Measurements from ENCODE around the gene CIDEC. TPM values are rescaled to one million over a fixed set of nuclear protein-coding genes. Genes with fewer than 3 reads are reported as not detected.
"Not testable (repeated sequence)": the region's sequence is repeated elsewhere in the genome, so short reads cannot be mapped to it uniquely, and the experiment has no call there.

Gene CIDEC
- total and polyA plus RNA-seq, 3 donors from 2014 or later, result 1.1 to 2.9 (median 1.6) TPM

DNA sequence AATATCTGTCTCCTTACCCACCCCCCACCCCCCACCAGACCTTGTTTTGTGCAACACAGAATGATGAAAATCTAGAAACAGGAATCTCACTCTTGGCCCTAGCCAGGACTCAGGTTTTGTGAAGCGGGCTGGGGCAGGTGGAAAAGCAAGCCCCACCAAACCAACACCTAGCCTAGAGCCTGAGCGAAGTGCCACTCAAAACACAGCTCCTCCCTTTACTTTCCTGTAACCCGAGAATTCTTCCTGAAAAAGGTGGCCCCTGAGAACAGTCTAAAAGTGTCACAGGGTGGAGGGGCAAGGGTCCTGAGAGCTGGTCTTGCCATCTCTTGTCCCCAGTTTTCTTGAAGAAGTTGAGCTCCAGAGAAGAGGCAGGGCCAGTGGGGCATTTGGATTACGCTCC lies 18.9 kb downstream of the CIDEC start:
- Histone ChIP-seq H3K4me3 (no peak overlapping the region), H3K4me1 (peaks cover 22% of the 10 kb centered on the region), H3K27ac (no peak overlapping the region), H3K27me3 (no peaks in the 10 kb centered on the region), H3K36me3 (ENCODE audit: low read depth, missing control alignments) (no peaks in the 10 kb centered on the region), H3K9me3 (no peaks in the 10 kb centered on the region)
- 82 to 95% methylated on average over 4 of the region's 4 CpGs for WGBS, 2 donors
- intact Hi-C loops (cut with DNase I; ENCODE audit: low total_unique reads), result no loop called here
- TF ChIP-seq, protein P1, sequence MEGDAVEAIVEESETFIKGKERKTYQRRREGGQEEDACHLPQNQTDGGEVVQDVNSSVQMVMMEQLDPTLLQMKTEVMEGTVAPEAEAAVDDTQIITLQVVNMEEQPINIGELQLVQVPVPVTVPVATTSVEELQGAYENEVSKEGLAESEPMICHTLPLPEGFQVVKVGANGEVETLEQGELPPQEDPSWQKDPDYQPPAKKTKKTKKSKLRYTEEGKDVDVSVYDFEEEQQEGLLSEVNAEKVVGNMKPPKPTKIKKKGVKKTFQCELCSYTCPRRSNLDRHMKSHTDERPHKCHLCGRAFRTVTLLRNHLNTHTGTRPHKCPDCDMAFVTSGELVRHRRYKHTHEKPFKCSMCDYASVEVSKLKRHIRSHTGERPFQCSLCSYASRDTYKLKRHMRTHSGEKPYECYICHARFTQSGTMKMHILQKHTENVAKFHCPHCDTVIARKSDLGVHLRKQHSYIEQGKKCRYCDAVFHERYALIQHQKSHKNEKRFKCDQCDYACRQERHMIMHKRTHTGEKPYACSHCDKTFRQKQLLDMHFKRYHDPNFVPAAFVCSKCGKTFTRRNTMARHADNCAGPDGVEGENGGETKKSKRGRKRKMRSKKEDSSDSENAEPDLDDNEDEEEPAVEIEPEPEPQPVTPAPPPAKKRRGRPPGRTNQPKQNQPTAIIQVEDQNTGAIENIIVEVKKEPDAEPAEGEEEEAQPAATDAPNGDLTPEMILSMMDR (IDR thresholded peaks at IDR 0.05), result no peak
- TF ChIP-seq POLR2A (IDR thresholded peaks at IDR 0.05), result no peak
- no peak for DNase-seq

DNA sequence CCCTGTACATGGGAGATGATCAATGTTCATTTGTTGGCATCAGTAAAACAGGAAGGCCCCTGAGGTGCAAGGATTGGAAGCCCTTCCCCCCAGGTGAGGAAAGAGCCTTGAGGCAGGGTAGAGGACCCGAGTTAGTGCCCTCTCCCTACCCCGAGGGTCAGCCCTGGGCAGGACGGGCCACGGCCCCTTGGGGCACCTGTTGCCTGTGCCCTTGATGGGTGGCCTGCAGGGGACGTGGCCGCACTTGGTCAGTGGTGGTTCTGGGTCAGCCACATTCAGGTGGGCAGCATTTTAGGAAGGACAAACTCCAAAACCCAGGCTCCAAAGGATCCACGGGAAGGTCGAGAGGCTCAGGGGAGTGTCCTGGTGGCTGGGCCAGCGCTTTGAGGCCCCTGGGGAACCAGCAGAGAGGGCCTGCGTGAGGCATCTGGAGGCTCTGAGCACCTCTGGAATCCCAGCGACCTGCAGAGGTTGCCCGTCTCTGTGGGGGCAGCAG lies 20.5 kb downstream of the CIDEC start:
- Histone ChIP-seq H3K27me3 (no peaks in the 10 kb centered on the region), H3K4me1 (peaks cover 11% of the 10 kb centered on the region), H3K27ac (no peak overlapping the region), H3K4me3 (no peak overlapping the region), H3K36me3 (ENCODE audit: low read depth, missing control alignments) (no peaks in the 10 kb centered on the region), H3K9me3 (no peaks in the 10 kb centered on the region)
- no peak for DNase-seq
- intact Hi-C loops (cut with DNase I; ENCODE audit: low total_unique reads), result no loop called here
- no peak for TF ChIP-seq POLR2A (IDR thresholded peaks at IDR 0.05)
- WGBS, 2 donors, result 80 to 93% methylated on average over 1 to 12 of the region's 12 CpGs

DNA sequence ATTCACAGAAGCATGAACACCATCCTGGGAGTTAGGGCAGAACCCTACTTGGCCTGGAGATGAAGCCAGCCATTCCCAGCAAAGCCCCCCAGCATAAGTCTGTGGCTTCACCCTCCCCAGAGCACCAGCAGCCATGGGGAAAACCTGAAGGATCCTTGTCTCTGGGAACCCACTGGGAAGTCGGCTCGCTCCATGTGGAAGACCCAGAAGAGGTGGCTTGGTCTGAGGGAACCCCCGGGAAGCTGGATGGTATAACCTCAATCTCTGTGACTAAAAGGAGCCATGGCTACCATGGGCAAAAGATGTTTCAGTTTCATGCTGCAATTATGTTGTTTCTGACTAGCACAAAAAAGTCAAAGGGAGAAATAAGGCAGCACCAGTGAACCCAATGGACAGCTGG lies 24.5 kb downstream of the CIDEC start:
- no peaks in the 10 kb centered on the region for H3K27me3 ChIP-seq
- intact Hi-C loops (cut with DNase I; ENCODE audit: low total_unique reads), result no loop called here
- DNase-seq, result no peak
- H3K9me3 ChIP-seq, result no peaks in the 10 kb centered on the region
- no peak overlapping the region for H3K4me3 ChIP-seq
- no peak for TF ChIP-seq POLR2A (IDR thresholded peaks at IDR 0.05)
- TF ChIP-seq, protein P1 (IDR thresholded peaks at IDR 0.05), result no peak
- H3K4me1 ChIP-seq, result no peaks in the 10 kb centered on the region
- H3K27ac ChIP-seq, result no peak overlapping the region
- 96 to 100% methylated on average over 3 of the region's 3 CpGs for WGBS, 2 donors
- H3K36me3 ChIP-seq (ENCODE audit: low read depth, missing control alignments), result no peaks in the 10 kb centered on the region

DNA sequence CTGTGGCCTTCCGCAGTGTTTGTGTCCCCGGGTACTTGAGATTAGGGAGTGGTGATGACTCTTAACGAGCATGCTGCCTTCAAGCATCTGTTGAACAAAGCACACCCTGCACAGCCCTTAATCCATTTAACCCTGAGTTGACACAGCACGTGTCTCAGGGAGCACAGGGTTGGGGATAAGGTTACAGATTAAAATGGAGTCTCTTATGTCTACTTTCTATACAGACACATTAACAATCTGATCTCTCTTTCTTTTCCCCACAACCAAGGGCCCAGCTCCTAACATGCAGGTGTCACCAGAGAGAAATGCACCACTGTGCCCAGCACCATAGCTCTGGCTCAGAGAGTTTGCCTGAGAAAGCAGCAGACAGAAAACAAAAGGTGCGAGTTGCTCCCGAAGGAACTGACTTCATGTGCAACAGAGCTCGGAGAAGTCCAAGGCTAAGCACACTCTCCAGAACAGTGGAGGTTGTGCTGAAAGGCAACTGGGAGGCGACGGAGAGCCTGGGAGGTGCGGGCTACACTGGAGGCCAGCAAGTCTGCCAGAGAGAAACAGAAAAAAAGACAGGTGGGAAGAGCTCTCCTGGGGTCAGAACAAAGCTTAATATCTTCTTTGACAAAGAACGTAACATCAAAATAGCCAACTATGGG lies 25.6 kb downstream of the CIDEC start:
- intact Hi-C loops (cut with DNase I; ENCODE audit: low total_unique reads); DNase-seq; H3K27me3 ChIP-seq; H3K36me3 ChIP-seq (ENCODE audit: low read depth, missing control alignments); H3K9me3 ChIP-seq; H3K4me1 ChIP-seq; H3K4me3 ChIP-seq; H3K27ac ChIP-seq: not testable (repeated sequence)
- 72 to 80% methylated on average over 11 of the region's 11 CpGs for WGBS, 2 donors

DNA sequence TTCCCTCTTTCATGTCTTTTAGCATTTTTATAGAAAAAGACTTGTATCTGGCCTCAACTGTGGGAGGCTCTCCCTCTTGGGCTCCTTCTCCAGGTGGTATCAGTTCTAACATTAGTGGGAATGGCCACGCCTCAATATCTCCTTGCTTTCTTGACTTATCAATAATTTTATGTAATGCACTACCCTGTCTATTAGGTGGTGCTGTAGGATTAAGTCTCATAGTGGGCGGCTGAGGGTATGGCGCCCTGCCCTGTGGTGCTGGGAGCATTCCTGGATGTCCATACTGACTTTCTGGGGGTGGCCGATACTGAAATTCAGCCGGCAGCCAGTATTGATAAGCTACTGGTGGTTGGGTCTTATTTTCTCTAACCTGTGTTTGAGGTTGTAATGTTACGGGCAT lies 27.5 kb downstream of the CIDEC start:
- no peak for DNase-seq
- WGBS, 2 donors, result 92 to 93% methylated on average over 6 of the region's 6 CpGs
- Histone ChIP-seq H3K4me1 (no peaks in the 10 kb centered on the region), H3K36me3 (ENCODE audit: low read depth, missing control alignments) (no peaks in the 10 kb centered on the region), H3K27me3 (no peaks in the 10 kb centered on the region), H3K9me3 (no peaks in the 10 kb centered on the region), H3K4me3 (no peak overlapping the region), H3K27ac (no peak overlapping the region)
- TF ChIP-seq, protein P1 (IDR thresholded peaks at IDR 0.05), result no peak
- no peak for TF ChIP-seq POLR2A (IDR thresholded peaks at IDR 0.05)
- intact Hi-C loops (cut with DNase I; ENCODE audit: low total_unique reads), result no loop called here

DNA sequence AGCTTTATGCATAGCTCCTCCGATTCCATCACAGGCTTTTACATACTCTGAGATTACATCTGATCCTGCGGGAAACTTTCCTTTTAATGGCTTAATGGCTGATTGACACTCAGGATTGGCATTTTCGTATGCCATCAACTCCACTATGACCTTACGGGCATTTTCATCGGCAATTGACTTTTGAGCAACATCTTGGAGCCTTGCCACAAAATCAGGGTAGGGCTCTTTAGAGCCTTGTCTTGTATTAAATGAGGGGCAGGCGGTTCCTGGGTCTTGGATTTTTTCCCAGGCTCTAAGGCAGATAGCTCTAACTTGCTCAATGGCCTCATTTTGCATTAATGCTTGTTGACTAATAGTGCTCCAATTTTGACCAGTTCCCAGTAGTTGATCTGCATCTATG lies 28.1 kb downstream of the CIDEC start:
- H3K36me3 ChIP-seq (ENCODE audit: low read depth, missing control alignments); DNase-seq; intact Hi-C loops (cut with DNase I; ENCODE audit: low total_unique reads); H3K27me3 ChIP-seq; H3K27ac ChIP-seq; H3K4me3 ChIP-seq; H3K9me3 ChIP-seq; H3K4me1 ChIP-seq: not testable (repeated sequence)
- 71 to 77% methylated on average over 6 of the region's 6 CpGs for WGBS, 2 donors

DNA sequence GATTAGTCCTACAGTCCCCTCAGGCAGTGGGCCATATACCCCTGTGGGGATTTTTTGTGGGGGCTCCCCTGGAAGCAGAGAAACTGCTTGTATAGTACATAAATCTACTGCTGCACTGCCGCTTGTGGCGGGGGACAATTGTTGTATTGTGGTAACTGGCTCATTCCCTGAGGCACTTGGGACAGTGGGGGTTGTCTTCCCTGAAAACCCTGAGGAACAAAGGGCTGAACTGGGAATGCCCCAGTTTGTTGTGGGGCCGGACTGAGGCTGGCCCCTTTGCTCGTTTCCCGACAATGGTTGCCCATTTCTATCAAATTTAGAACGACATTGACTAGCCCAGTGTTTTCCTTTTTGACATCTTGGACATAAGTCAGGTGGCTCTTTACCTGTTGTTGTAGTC lies 28.7 kb downstream of the CIDEC start:
- DNase-seq; H3K27ac ChIP-seq; H3K27me3 ChIP-seq; H3K4me3 ChIP-seq; H3K4me1 ChIP-seq; H3K36me3 ChIP-seq (ENCODE audit: low read depth, missing control alignments); H3K9me3 ChIP-seq; intact Hi-C loops (cut with DNase I; ENCODE audit: low total_unique reads): not testable (repeated sequence)
- 84 to 89% methylated on average over 6 of the region's 6 CpGs for WGBS, 2 donors

All from testis (tissue), 3 donors.